Adipocyte (in vitro differentiated cells): ENCODE data around the gene PCDHGA10.
"Not testable (repeated sequence)": the region's sequence is repeated elsewhere in the genome, so short reads cannot be mapped to it uniquely, and the experiment has no call there.

Source experiments
- DNase-seq: peaks from one replicate; pipeline ENCODE4 v3.0.0-alpha.2; 2015; ENCODE audit warnings: low read depth
- H3K27me3 ChIP-seq: replicated peaks from 2 replicates; pipeline ENCODE4 v1.7.0; 2013; ENCODE audit warnings: mild to moderate bottlenecking, low read length, moderate library complexity; ENCODE audit not compliant: control insufficient read depth, insufficient read depth
- H3K36me3 ChIP-seq: 2 replicates; pipeline ENCODE4 v1.7.0; 2013; ENCODE audit warnings: low read length, mild to moderate bottlenecking, moderate library complexity; ENCODE audit not compliant: control insufficient read depth, insufficient read depth, severe bottlenecking
- H3K4me1 ChIP-seq: 2 replicates; pipeline ENCODE4 v1.7.0; 2013; ENCODE audit warnings: mild to moderate bottlenecking, low read length, moderate library complexity; ENCODE audit not compliant: control insufficient read depth, insufficient read depth
- H3K4me3 ChIP-seq: 2 replicates; pipeline ENCODE4 v1.7.0; 2013; ENCODE audit warnings: mild to moderate bottlenecking, low read length, moderate library complexity
- H3K9ac ChIP-seq: 2 replicates; pipeline ENCODE4 v1.7.0; 2013; ENCODE audit warnings: mild to moderate bottlenecking, low read length, moderate library complexity
- H3K9me3 ChIP-seq: 2 replicates; pipeline ENCODE4 v1.7.0; 2013; ENCODE audit warnings: mild to moderate bottlenecking, low read length, moderate library complexity; ENCODE audit not compliant: control insufficient read depth

Gene PCDHGA10

DNA sequence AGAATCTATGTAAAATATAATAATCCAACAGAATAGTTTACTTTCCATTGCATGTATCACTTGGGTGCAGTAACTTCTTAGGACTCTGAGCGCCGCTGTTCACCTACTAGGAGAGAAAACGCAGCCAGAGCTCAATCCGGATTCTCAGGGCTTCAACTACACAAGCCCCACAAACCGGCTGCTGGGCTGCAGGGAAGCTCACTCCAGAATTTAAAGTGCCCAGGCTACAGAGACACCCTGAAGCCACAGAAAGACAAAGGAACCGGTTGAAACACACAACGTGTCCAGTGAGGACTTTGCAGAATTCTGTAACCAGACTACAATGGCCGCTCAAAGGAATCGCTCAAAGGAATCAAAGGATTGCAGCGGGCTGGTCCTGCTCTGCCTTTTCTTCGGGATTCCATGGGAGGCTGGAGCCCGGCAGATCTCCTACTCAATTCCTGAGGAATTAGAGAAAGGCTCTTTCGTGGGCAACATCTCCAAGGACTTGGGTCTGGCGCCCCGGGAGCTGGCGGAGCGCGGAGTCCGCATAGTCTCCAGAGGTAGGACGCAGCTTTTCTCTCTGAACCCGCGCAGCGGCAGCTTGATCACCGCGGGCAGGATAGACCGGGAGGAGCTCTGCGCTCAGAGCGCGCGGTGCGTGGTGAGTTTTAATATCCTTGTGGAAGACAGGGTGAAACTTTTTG is at the start of gene PCDHGA10:
Gene PCDHGA10, plus strand, starts transcription at position 134 of the 686 bp plus-strand sequence. Its CDS starts 189 bp downstream, at position 323.
- H3K9ac ChIP-seq: peak within 1 kb of the TSS; percentile 79
- peak; percentile 97 for DNase-seq
- H3K4me3 ChIP-seq: peak within 1 kb of the TSS; percentile 85
- peaks cover 6% of the 10 kb centered on the region for H3K27me3 ChIP-seq
- H3K4me1 ChIP-seq: no peaks in the 10 kb centered on the region
- no peaks in the 10 kb centered on the region for H3K36me3 ChIP-seq
- H3K9me3 ChIP-seq: peaks cover 28% of the 10 kb centered on the region

DNA sequence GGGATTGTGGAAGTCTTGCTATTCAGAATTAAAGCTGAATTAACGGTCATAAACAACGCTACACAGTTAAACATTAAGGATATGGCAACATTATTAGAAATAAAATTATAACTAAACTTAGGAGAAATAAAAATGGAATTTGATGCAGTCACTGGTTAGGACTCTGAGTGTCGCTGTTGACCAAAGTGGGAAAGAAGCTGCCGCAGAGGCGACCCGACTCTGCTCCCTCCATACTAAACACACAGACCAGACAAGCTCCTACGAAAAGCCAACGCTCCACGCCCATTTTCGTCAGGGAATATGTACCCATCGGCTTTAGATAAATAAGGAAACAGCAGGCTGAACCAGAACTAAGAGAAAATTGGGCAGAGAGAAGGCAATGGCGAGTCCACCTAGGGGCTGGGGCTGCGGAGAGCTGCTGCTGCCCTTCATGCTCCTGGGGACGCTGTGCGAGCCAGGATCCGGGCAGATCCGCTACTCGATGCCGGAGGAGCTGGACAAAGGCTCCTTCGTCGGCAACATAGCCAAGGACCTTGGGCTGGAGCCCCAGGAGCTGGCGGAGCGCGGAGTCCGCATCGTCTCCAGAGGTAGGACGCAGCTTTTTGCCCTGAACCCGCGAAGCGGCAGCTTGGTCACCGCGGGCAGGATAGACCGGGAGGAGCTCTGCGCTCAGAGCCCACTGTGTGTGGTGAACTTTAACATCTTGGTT is 48.7 kb upstream of the PCDHGA10 start, which contains the start of gene PCDHGA5:
Gene PCDHGA5, plus strand, starts transcription at position 211 of the 709 bp plus-strand sequence. Its CDS starts 169 bp downstream, at position 380.
- peaks cover 16% of the 10 kb centered on the region for H3K27me3 ChIP-seq
- DNase-seq: peak; percentile 5
- H3K9ac ChIP-seq: no peak within 1 kb of the TSS
- peak within 1 kb of the TSS; percentile 68 for H3K4me3 ChIP-seq
- no peaks in the 10 kb centered on the region for H3K4me1 ChIP-seq
- H3K36me3 ChIP-seq: no peaks in the 10 kb centered on the region
- H3K9me3 ChIP-seq: peaks cover 76% of the 10 kb centered on the region

DNA sequence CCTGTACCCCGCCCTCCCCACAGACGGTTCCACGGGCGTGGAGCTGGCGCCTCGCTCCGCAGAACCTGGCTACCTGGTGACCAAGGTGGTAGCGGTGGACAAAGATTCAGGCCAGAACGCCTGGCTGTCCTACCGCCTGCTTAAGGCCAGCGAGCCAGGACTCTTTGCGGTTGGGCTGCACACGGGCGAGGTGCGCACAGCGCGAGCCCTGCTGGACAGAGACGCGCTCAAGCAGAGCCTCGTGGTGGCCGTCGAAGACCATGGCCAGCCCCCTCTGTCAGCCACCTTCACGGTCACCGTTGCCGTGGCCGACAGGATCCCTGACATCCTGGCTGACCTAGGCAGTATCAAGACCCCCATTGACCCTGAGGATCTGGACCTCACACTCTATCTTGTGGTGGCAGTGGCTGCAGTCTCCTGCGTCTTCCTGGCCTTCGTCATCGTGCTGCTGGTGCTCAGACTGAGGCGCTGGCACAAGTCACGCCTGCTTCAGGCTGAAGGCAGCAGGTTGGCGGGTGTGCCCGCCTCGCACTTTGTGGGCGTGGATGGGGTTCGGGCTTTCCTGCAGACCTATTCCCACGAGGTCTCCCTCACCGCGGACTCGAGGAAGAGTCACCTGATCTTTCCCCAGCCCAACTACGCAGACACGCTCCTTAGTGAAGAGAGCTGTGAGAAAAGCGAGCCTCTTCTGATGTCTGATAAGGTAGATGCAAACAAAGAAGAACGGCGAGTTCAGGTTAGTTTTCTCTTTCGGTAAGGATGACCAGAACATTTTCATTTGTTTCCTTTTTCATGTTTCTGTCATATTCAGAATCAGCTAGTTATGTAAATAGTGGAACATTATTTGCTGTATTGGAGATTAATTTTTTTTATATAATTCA is 46.5 kb upstream of the PCDHGA10 start:
- Histone ChIP-seq H3K36me3 (no peaks in the 10 kb centered on the region), H3K27me3 (peaks cover 22% of the 10 kb centered on the region), H3K9ac (no peak overlapping the region), H3K9me3 (peaks cover 70% of the 10 kb centered on the region), H3K4me3 (no peak overlapping the region), H3K4me1 (peaks cover 4% of the 10 kb centered on the region)
- no peak for DNase-seq

DNA sequence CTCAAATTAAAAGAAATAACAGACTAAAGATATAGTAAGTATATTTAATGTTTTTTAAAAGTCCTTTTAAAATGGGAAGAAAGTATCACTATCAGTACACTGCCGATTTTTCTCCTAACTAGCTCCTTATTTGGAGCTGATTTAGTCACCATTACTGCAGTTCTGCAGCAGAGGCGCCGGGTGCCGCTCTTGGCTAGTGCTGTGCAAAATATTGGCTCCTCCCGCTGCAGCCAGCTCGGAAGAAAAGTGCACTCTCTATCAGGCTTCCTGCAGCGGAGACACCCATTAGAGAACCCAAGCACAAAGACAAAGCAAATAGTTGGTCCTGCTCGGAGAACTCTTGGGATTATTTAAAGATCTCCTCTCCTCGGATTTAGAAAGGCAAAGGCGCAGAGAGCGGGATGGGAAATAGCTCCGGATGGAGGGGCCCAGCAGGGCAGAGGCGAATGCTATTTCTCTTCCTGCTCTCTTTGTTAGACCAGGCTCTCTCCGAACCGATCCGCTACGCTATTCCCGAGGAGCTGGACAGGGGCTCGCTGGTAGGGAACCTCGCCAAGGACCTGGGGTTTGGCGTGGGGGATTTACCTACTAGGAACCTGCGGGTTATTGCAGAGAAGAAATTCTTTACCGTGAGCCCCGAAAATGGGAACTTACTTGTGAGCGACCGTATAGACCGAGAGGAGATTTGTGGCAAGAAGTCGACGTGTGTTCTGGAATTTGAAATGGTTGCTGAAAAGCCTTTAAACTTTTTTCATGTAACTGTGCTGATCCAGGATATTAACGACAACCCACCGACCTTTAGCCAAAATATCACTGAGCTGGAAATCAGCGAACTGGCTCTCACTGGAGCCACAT is 42.6 kb upstream of the PCDHGA10 start, which contains the start of gene PCDHGB3:
Gene PCDHGB3, plus strand, starts transcription at position 249 of the 855 bp plus-strand sequence. Its CDS starts 153 bp downstream, at position 402.
- Histone ChIP-seq H3K4me3 (peak within 1 kb of the TSS; percentile 80), H3K36me3 (no peaks in the 10 kb centered on the region), H3K27me3 (peaks cover 21% of the 10 kb centered on the region), H3K9ac (peak within 1 kb of the TSS; percentile 73), H3K4me1 (peaks cover 4% of the 10 kb centered on the region), H3K9me3 (peaks cover 69% of the 10 kb centered on the region)
- DNase-seq: peak; percentile 19

DNA sequence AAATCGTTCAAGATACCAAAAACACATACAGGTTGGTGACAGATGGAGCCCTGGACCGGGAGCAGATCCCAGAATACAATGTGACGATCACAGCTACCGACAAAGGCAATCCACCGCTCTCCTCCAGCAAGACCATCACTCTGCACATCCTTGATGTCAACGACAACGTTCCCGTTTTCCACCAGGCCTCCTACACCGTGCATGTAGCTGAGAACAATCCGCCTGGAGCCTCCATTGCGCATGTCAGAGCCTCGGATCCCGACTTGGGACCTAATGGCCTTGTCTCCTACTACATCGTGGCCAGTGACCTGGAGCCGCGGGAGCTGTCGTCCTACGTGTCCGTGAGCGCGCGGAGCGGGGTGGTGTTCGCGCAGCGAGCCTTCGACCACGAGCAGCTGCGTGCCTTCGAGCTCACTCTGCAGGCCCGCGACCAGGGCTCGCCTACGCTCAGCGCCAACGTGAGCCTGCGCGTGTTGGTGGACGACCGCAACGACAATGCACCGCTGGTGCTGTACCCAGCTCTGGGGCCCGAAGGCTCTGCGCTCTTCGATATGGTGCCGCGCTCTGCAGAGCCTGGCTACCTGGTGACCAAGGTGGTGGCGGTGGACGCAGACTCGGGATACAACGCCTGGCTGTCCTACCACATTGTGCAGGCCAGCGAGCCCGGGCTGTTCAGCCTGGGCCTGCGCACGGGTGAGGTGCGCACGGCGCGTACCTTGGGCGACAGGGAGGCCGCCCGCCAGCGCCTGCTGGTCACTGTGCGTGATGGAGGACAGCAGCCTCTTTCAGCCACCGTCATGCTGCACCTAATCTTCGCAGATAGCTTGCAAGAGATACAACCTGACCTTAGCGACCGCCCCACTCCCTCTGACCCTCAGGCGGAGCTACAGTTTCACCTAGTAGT is 41.0 kb upstream of the PCDHGA10 start:
- H3K27me3 ChIP-seq: peaks cover 11% of the 10 kb centered on the region

DNA sequence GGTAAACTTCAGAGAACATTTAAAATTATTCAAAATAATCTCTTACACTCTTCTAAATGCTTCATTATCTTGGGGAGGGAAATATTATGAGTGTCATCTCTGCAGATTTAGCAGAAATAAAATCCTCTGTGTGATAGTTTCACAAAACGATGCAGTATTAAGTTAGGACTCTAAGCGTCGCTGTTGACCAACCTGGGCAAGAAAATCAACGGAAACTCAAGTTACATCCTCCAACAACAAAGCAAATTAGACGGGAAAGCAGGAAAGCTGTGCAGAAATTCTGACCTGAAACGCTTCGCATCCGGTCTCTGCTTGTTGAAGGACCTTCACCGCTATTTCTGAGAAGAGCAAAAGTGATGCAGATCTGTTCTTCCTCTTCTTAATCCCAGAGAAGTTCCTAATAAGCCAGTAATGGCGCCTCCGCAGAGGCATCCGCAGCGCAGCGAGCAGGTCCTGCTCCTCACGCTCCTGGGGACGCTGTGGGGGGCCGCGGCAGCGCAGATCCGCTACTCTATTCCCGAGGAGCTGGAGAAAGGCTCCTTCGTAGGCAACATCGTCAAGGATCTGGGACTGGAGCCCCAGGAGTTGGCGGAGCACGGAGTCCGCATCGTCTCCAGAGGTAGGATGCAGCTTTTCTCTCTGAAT is 39.0 kb upstream of the PCDHGA10 start, which contains the start of gene PCDHGA6:
Gene PCDHGA6, plus strand, starts transcription at position 219 of the 645 bp plus-strand sequence. Its CDS starts 193 bp downstream, at position 412.
- peak within 1 kb of the TSS; percentile 30 for H3K9ac ChIP-seq
- H3K4me3 ChIP-seq: peak within 1 kb of the TSS; percentile 76
- DNase-seq: peak; percentile 62
- peaks cover 4% of the 10 kb centered on the region for H3K4me1 ChIP-seq
- H3K9me3 ChIP-seq: peaks cover 57% of the 10 kb centered on the region
- peaks cover 11% of the 10 kb centered on the region for H3K27me3 ChIP-seq
- H3K36me3 ChIP-seq: no peaks in the 10 kb centered on the region

More for the DNA sequence above, 41.0 kb upstream of the PCDHGA10 start:
- H3K36me3 ChIP-seq: no peaks in the 10 kb centered on the region
- peaks cover 61% of the 10 kb centered on the region for H3K9me3 ChIP-seq
- no peak overlapping the region for H3K9ac ChIP-seq
- H3K4me1 ChIP-seq: peaks cover 4% of the 10 kb centered on the region
- H3K4me3 ChIP-seq: peak overlapping the region; percentile 16
- DNase-seq: no peak

DNA sequence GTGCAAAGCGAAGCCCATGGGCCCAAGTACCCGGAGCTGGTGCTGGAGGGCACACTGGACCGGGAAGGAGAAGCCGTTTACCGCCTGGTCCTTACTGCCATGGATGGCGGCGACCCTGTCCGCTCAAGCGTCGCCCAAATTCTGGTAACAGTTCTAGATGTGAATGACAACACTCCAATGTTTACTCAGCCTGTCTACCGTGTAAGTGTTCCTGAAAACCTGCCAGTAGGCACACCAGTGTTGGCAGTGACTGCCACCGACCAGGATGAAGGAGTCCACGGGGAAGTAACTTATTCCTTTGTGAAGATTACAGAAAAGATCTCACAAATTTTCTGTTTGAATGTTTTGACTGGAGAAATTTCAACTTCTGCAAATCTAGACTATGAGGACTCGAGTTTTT is 38.2 kb upstream of the PCDHGA10 start:
- H3K4me3 ChIP-seq: peak overlapping the region; percentile 76
- H3K9ac ChIP-seq: no peak overlapping the region
- peaks cover 4% of the 10 kb centered on the region for H3K4me1 ChIP-seq
- peaks cover 59% of the 10 kb centered on the region for H3K9me3 ChIP-seq
- H3K27me3 ChIP-seq: peaks cover 11% of the 10 kb centered on the region
- DNase-seq: no peak
- H3K36me3 ChIP-seq: no peaks in the 10 kb centered on the region

DNA sequence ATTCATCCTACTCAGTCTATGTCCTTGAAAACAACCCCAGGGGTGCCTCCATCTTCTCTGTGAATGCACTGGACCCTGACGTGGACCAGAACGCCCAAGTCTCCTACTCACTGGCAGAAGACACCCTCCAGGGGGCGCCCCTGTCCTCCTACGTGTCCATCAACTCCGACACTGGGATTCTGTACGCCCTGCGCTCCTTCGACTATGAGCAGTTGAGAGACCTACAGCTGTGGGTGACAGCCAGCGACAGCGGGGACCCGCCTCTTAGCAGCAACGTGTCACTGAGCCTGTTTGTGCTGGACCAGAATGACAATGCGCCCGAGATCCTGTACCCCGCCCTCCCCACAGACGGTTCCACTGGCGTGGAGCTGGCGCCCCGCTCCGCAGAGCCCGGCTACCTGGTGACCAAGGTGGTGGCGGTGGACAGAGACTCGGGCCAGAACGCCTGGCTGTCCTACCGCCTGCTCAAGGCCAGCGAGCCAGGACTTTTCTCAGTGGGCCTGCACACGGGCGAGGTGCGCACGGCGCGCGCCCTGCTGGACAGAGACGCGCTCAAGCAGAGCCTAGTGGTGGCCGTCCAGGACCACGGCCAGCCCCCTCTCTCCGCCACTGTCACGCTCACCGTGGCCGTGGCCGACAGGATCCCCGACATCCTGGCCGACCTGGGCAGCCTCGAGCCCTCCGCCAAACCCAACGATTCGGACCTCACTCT is 37.2 kb upstream of the PCDHGA10 start:
- H3K4me3 ChIP-seq, H3K4me1 ChIP-seq, H3K9ac ChIP-seq, H3K36me3 ChIP-seq, DNase-seq: not testable (repeated sequence)
- H3K9me3 ChIP-seq: peaks cover 56% of the 10 kb centered on the region
- H3K27me3 ChIP-seq: peaks cover 11% of the 10 kb centered on the region
